Heart left ventricle (tissue), 16 donors: ENCODE results near the gene SETBP1. TPM values are rescaled to one million over a fixed set of nuclear protein-coding genes. Genes with fewer than 3 reads are reported as not detected.

Experiments
- ATAC-seq, 4 donors: fragments of 200-7000 bp; cut with Tn5 transposase; one replicate each; pipeline ENCODE4 v1.9.1; 2020 to 2022; ENCODE audit warnings: moderate library complexity in 4 of 4, mild to moderate bottlenecking in 3 of 4, moderate number of reproducible peaks in 1 of 4
- DNase-seq, 5 donors: peaks; one replicate each; pipeline ENCODE4 v3.0.0-alpha.2; 2020
- H3K27ac ChIP-seq, 12 donors: fragments of 200-600 bp; sonication (generic) in 4 of 12; one replicate each; pipeline versions ENCODE4 v1.5.0 to v1.8.0; 2016 to 2022; ENCODE audit warnings: mild to moderate bottlenecking in 2 of 12
- H3K27me3 ChIP-seq, 9 donors: fragments of 200-600 bp; sonication (generic) in 2 of 9; one replicate each; pipeline versions ENCODE4 v1.5.1 to v1.8.0; 2016 to 2022; ENCODE audit warnings: mild to moderate bottlenecking in 3 of 9
- H3K36me3 ChIP-seq, 9 donors: fragments of 200-600 bp; sonication (generic) in 2 of 9; one replicate each; pipeline versions ENCODE4 v1.5.0 to v1.8.0; 2018 to 2022; ENCODE audit warnings: mild to moderate bottlenecking in 2 of 9
- H3K4me1 ChIP-seq, 12 donors: fragments of 200-600 bp; sonication (generic) in 4 of 12; one replicate each; pipeline versions ENCODE4 v1.5.0 to v1.8.0; 2016 to 2022; ENCODE audit warnings: mild to moderate bottlenecking in 3 of 12
- H3K4me3 ChIP-seq, 12 donors: fragments of 200-600 bp; sonication (generic) in 4 of 12; one replicate each; pipeline versions ENCODE4 v1.5.0 to v1.8.0; 2017 to 2022; ENCODE audit warnings: mild to moderate bottlenecking in 9 of 12, moderate library complexity in 4 of 12
- H3K9me3 ChIP-seq, 12 donors: fragments of 200-600 bp; sonication (generic) in 4 of 12; one replicate each; pipeline versions ENCODE4 v1.5.0 to v1.8.0; 2016 to 2022; ENCODE audit warnings: mild to moderate bottlenecking in 1 of 12
- CTCF ChIP-seq, 12 donors: fragments of 200-600 bp; sonication (generic) in 4 of 12; IDR thresholded peaks; one replicate each; pipeline versions ENCODE4 v1.5.0 to v1.8.0; 2018 to 2022; ENCODE audit warnings: antibody characterized with exemption in 12 of 12, mild to moderate bottlenecking in 5 of 12
- POLR2A ChIP-seq, 2 donors: fragments of 450-650 bp; IDR thresholded peaks; one replicate each; pipeline ENCODE4 v1.6.1; 2017; ENCODE audit warnings: antibody characterized with exemption in 2 of 2, mild to moderate bottlenecking in 2 of 2, moderate library complexity in 2 of 2
- WGBS, 4 donors: extraction: QIAGEN DNeasy Blood & Tissue Kit in 2 of 4; methylation state at CpG; one replicate each; pipeline versions ENCODE4 v1.1.5 to v1.1.7; 2013 to 2018; 5-methylcytosine and 5-hydroxymethylcytosine counted together
- intact Hi-C, 10 donors: fragments of 100-400 bp; cut with DNase I; formaldehyde crosslinking; loops; one replicate each; pipeline versions ENCODE4 v1.11.1 to v1.14.2; 2022
- polyA plus RNA-seq, 2 donors: library from polyadenylated mRNA; stranded (reverse); fragments of 200-250 nt; gene quantifications; one replicate each; pipeline ENCODE4 v1.2.3, GENCODE V29; 2013
- total RNA-seq, 9 donors: library from RNA; depleted of rRNA in 2 of 9; stranded (reverse); fragments of >200 nt in 2 of 9; fragmentation: NEBNext Ultra II Directional in 3 of 9; extraction: Animal tissue kit (Norgen Biotek cat#: 25700) in 3 of 9; gene quantifications; one replicate each; pipeline versions ENCODE4 v1.1.0 to v1.2.4, GENCODE V29; 2016 to 2023
- donor health status: ischemic (EF 13 %, LVEDD 7.1; RV severe dilation, severe dysfunction).
- donor health status: healthy with polysubstance abuse.
- donor health status: DM: no; HTN: yes; CAD: no.
- donor health status: DM: no; HTN: no; CAD: no.
- donor health status: ischemic (EF 25% LVEDD 6.9; RV normal size, moderate dysfunction).
- donor health status: ischemic (EF 25% LVEDD 5.7; RV mildly dilated, moderate dysfunction).
- donor health status: healthy.
- donor health status: DM: yes; HTN: yes; CAD: no.
- donor health status: ischemic (EF 35%, LVEDD 5.7; RV mildly dilated, moderate dysfunction).
- donor health status: nonischemic (EF 11% LVEDD 7.7; RV severe dilation, severe dysfunction).
- donor health status: DM: yes; HTN: yes; CAD: no.
- donor health status: PGD.
- donor health status: ischemic (EF 29% LVEDD 5.4; RV normal size, mild dysfunction).
- donor health status: nonischemic (EF 23%, LVEDD 6.1; RV moderate dilation, normal function).

Gene SETBP1
- total and polyA plus RNA-seq, 11 donors, result 1.2 to 10.6 (median 5.5) TPM

GRCh38 chr18:44857081-44857480 is 176.4 kb downstream of the SETBP1 start:
- TF ChIP-seq POLR2A (IDR thresholded peaks at IDR 0.05), result no peak
- peaks cover 0 to 45% (median 30%) of the 10 kb centered on the region in 12 donors for H3K4me1 ChIP-seq
- H3K27me3 ChIP-seq, result peaks cover 0 to 3% (median 0%) of the 10 kb centered on the region in 9 donors
- H3K9me3 ChIP-seq, result no peaks in the 10 kb centered on the region
- WGBS, 4 donors, result 67 to 80% (median 72%) methylated on average over 2 of the region's 2 CpGs
- intact Hi-C loops, result no loop called here
- DNase-seq (no peak), ATAC-seq (peak in 2 of 4 donors; percentile 33 to 78)
- no peaks in the 10 kb centered on the region for H3K36me3 ChIP-seq
- peak overlapping the region in 2 of 12 donors; percentile 48 to 52 for H3K27ac ChIP-seq
- H3K4me3 ChIP-seq, result no peak overlapping the region

- ATAC-seq (no peak), DNase-seq (no peak)
- Histone ChIP-seq H3K4me1 (peaks cover 0 to 37% (median 26%) of the 10 kb centered on the region in 12 donors), H3K27ac (peak overlapping the region in 1 of 12 donors; percentile 39), H3K36me3 (no peaks in the 10 kb centered on the region), H3K27me3 (peaks cover 0 to 3% (median 0%) of the 10 kb centered on the region in 9 donors), H3K4me3 (no peak overlapping the region), H3K9me3 (no peaks in the 10 kb centered on the region)
- intact Hi-C loops, result no loop called here
- 64 to 76% (median 68%) methylated on average over 5 of the region's 5 CpGs for WGBS, 4 donors
- TF ChIP-seq CTCF (IDR thresholded peaks at IDR 0.05), result no peak
- no peak for TF ChIP-seq POLR2A (IDR thresholded peaks at IDR 0.05)
Observed at GRCh38 chr18:44857744-44858491, 177.2 kb downstream of the SETBP1 start.

GRCh38 chr18:44859263-44859662 is 178.6 kb downstream of the SETBP1 start:
- no peak for ATAC-seq
- Histone ChIP-seq H3K9me3 (no peaks in the 10 kb centered on the region), H3K27me3 (peaks cover 0 to 3% (median 0%) of the 10 kb centered on the region in 9 donors), H3K4me1 (peaks cover 0 to 29% (median 20%) of the 10 kb centered on the region in 12 donors), H3K4me3 (no peak overlapping the region), H3K27ac (no peak overlapping the region), H3K36me3 (no peaks in the 10 kb centered on the region)
- DNase-seq, result no peak
- TF ChIP-seq POLR2A (IDR thresholded peaks at IDR 0.05) (no peak), CTCF (IDR thresholded peaks at IDR 0.05) (no peak)
- intact Hi-C loops, result no loop called here

- H3K4me1 ChIP-seq, result peaks cover 0 to 32% (median 20%) of the 10 kb centered on the region in 12 donors
- TF ChIP-seq POLR2A (IDR thresholded peaks at IDR 0.05), result no peak
- no peak for TF ChIP-seq CTCF (IDR thresholded peaks at IDR 0.05)
Observed at GRCh38 chr18:44859751-44860439, 179.2 kb downstream of the SETBP1 start.

More at GRCh38 chr18:44859751-44860439, 179.2 kb downstream of the SETBP1 start:
- Histone ChIP-seq H3K27ac (no peak overlapping the region), H3K4me3 (no peak overlapping the region), H3K36me3 (no peaks in the 10 kb centered on the region), H3K27me3 (peaks cover 0 to 3% (median 0%) of the 10 kb centered on the region in 9 donors), H3K9me3 (no peaks in the 10 kb centered on the region)
- DNase-seq, result no peak
- peak in 1 of 4 donors; percentile 13 for ATAC-seq
- intact Hi-C loops, result no loop called here
- WGBS, 4 donors, result 52 to 69% (median 58%) methylated on average over 6 of the region's 6 CpGs
